Embryonic facial prominence (tissue), 1 donor: ENCODE results near the gene VEZT.
A peak's percentile ranks its signal among the peaks of the same experiment; 100 is the strongest.

Experiments used
- DNase-seq: peaks from one replicate; pipeline ENCODE4 v3.0.0-alpha.2; 2016; ENCODE audit errors: extremely low spot score

The VEZT gene

GRCh38 chr12:95200128-95200894 is 17.3 kb upstream of the VEZT start:
- no peak for DNase-seq

- no peak for DNase-seq
Observed at GRCh38 chr12:95201056-95201670, 16.4 kb upstream of the VEZT start.

GRCh38 chr12:95202691-95203486 is 14.7 kb upstream of the VEZT start:
- no peak for DNase-seq

GRCh38 chr12:95203487-95204030 is 14.0 kb upstream of the VEZT start:
- DNase-seq: no peak

GRCh38 chr12:95204141-95204866 is 13.3 kb upstream of the VEZT start:
- DNase-seq: no peak

- DNase-seq: no peak
Observed at GRCh38 chr12:95205016-95205624, 12.5 kb upstream of the VEZT start.

- no peak for DNase-seq
Observed at GRCh38 chr12:95205685-95206084, 11.9 kb upstream of the VEZT start.

GRCh38 chr12:95206916-95207315 is 10.7 kb upstream of the VEZT start:
- no peak for DNase-seq

- no peak for DNase-seq
Observed at GRCh38 chr12:95207407-95207806, 10.2 kb upstream of the VEZT start.

- DNase-seq: no peak
Observed at GRCh38 chr12:95208678-95209077, 8.9 kb upstream of the VEZT start.

GRCh38 chr12:95212586-95212985 is 5.0 kb upstream of the VEZT start:
- no peak for DNase-seq

- DNase-seq: no peak
Observed at GRCh38 chr12:95213119-95213518, 4.5 kb upstream of the VEZT start.

- no peak for DNase-seq
Observed at GRCh38 chr12:95213928-95214327, 3.7 kb upstream of the VEZT start.

GRCh38 chr12:95214466-95214865 is 3.1 kb upstream of the VEZT start:
- DNase-seq: no peak

GRCh38 chr12:95215949-95216348 is 1.7 kb upstream of the VEZT start:
- no peak for DNase-seq

GRCh38 chr12:95216711-95217376 is 763 bp upstream of the VEZT start:
- DNase-seq: no peak

GRCh38 chr12:95218150-95219133 is 835 bp downstream of the VEZT start:
- DNase-seq: peak; percentile 36

GRCh38 chr12:95220190-95220589 is 2.6 kb downstream of the VEZT start:
- DNase-seq: no peak

GRCh38 chr12:95220726-95221125 is 3.1 kb downstream of the VEZT start:
- DNase-seq: no peak
